T-cell (primary cell): ENCODE data around the gene SRGAP1. TPM values are rescaled to one million over a fixed set of nuclear protein-coding genes. Genes with fewer than 3 reads are reported as not detected.

ENCODE experiments used
- ATAC-seq, 4 experiments: fragments of 200-7000 bp in 3 of 4; fragments of 150-1000 bp in 1 of 4; cut with Tn5 transposase; replicated peaks in 1 of 4; 1 replicate in 3 of 4; 2 replicates in 1 of 4; pipeline ENCODE4 v1.10.0; 2021; ENCODE audit warnings: moderate library complexity in 3 of 4, mild to moderate bottlenecking in 2 of 4, moderate number of reproducible peaks in 1 of 4
- CTCF ChIA-PET, 2 donors: fragments of 300-600 bp; sonication (Branson Sonifier 250); formaldehyde crosslinking; loops; one replicate each; lab custom pipeline; 2022; ENCODE audit warnings: antibody characterized with exemption in 2 of 2; lab: Charles Lee
- POLR2A ChIA-PET, 2 donors: fragments of 300-600 bp; sonication (Branson Sonifier 250); formaldehyde crosslinking; loops; one replicate each; lab custom pipeline; 2022; ENCODE audit warnings: antibody characterized with exemption in 2 of 2; lab: Charles Lee
- DNase-seq, 35 experiments: peaks; one replicate each; pipeline versions ENCODE4 v3.0.0 to v3.0.0-alpha.2; 2013 to 2023
- H3K27ac ChIP-seq: one replicate; pipeline ENCODE4 v1.5.1; 2013; ENCODE audit warnings: low read length
- H3K27me3 ChIP-seq, 2 experiments: replicated peaks in 1 of 2; 1 replicate in 1 of 2; 2 replicates in 1 of 2; pipeline versions ENCODE4 v1.6.1 to v1.7.0; 2013; ENCODE audit warnings: low read length in 1 of 2, mixed read lengths in 1 of 2; ENCODE audit not compliant: control insufficient read depth in 2 of 2, insufficient read depth in 2 of 2; ENCODE audit errors: extremely low read depth in 1 of 2
- H3K36me3 ChIP-seq, 2 donors: 1 replicate in 1 of 2; 2 replicates in 1 of 2; pipeline versions ENCODE4 v1.6.1 to v1.7.0; 2013; ENCODE audit warnings: low read length in 1 of 2; ENCODE audit not compliant: control insufficient read depth in 2 of 2, insufficient read depth in 1 of 2; ENCODE audit errors: extremely low read depth in 1 of 2
- H3K4me1 ChIP-seq, 2 experiments: 1 replicate in 1 of 2; 2 replicates in 1 of 2; pipeline versions ENCODE4 v1.6.1 to v1.7.0; 2013; ENCODE audit warnings: low read length in 2 of 2, mixed read lengths in 1 of 2; ENCODE audit not compliant: insufficient read depth in 2 of 2, control insufficient read depth in 1 of 2; ENCODE audit errors: extremely low read depth in 1 of 2
- H3K4me3 ChIP-seq, 2 donors: 1 replicate in 1 of 2; 2 replicates in 1 of 2; pipeline versions ENCODE4 v1.5.1 to v1.7.0; 2013; ENCODE audit warnings: mild to moderate bottlenecking in 2 of 2, low read length in 1 of 2, moderate library complexity in 1 of 2; ENCODE audit not compliant: control insufficient read depth in 1 of 2; ENCODE audit errors: extremely low read depth in 1 of 2
- H3K9me3 ChIP-seq: 2 replicates; pipeline ENCODE4 v1.7.0; 2013
- H3K27ac Mint-ChIP-seq, 2 donors: one replicate each; pipeline ENCODE4 v1.8.0; 2020 to 2021; ENCODE audit warnings: mild to moderate bottlenecking in 2 of 2, mixed read lengths in 2 of 2
- H3K27me3 Mint-ChIP-seq, 2 donors: one replicate each; pipeline ENCODE4 v1.8.0; 2021 to 2022; ENCODE audit warnings: mixed read lengths in 2 of 2
- H3K36me3 Mint-ChIP-seq: one replicate; pipeline ENCODE4 v1.8.0; 2021; ENCODE audit warnings: mixed read lengths
- H3K4me1 Mint-ChIP-seq, 3 donors: one replicate each; pipeline ENCODE4 v1.8.0; 2020 to 2022; ENCODE audit warnings: mixed read lengths in 3 of 3, mild to moderate bottlenecking in 1 of 3
- H3K4me3 Mint-ChIP-seq, 3 donors: one replicate each; pipeline ENCODE4 v1.8.0; 2020 to 2022; ENCODE audit warnings: mild to moderate bottlenecking in 3 of 3, mixed read lengths in 3 of 3, moderate library complexity in 3 of 3
- H3K9me3 Mint-ChIP-seq, 3 donors: one replicate each; pipeline ENCODE4 v1.8.0; 2020 to 2022; ENCODE audit warnings: mixed read lengths in 3 of 3
- WGBS: methylation state at CpG from one replicate; pipeline ENCODE4 v1.1.5; 2013; ENCODE audit warnings: missing lambda C conversion rate; ENCODE audit not compliant: insufficient coverage; 5-methylcytosine and 5-hydroxymethylcytosine counted together
- total RNA-seq, 35 experiments: library from RNA in 6 of 35; stranded (reverse) in 6 of 35; fragments of 120-200 nt in 1 of 35; gene quantifications; one replicate each; pipeline versions ENCODE4 v1.2.1 to v1.2.4 and lab custom pipeline; 2013 to 2026

The SRGAP1 gene
- total RNA-seq, 5 donors from 2014 or later (not counting 1 experiment from before 2014, with no cell fraction given), result 0.07 to 0.38 (median 0.17) TPM; not detected in 1

GRCh38 chr12:63977441-63977840 lies 132.9 kb downstream of the SRGAP1 start:
- ChIA-PET CTCF (no interaction called here), POLR2A (no interaction called here)
- H3K27me3 Mint-ChIP-seq, result peaks cover 5 to 17% of the 10 kb centered on the region in 2 donors
- ATAC-seq (no peak), DNase-seq (no peak)
- Histone ChIP-seq H3K4me1 (no peaks in the 10 kb centered on the region), H3K27me3 (peaks cover 0 to 7% of the 10 kb centered on the region in 2 experiments), H3K4me3 (no peak overlapping the region), H3K36me3 (no peaks in the 10 kb centered on the region), H3K9me3 (no peaks in the 10 kb centered on the region), H3K27ac (no peak overlapping the region)
- H3K36me3 Mint-ChIP-seq, result no peaks in the 10 kb centered on the region
- H3K4me3 Mint-ChIP-seq, result no peak overlapping the region
- no peaks in the 10 kb centered on the region for H3K4me1 Mint-ChIP-seq
- no peak overlapping the region for H3K27ac Mint-ChIP-seq
- no peaks in the 10 kb centered on the region for H3K9me3 Mint-ChIP-seq
- 17% methylated on average over 1 of the region's 4 CpGs for WGBS

GRCh38 chr12:63978519-63978918 lies 134.0 kb downstream of the SRGAP1 start:
- H3K36me3 ChIP-seq, result no peaks in the 10 kb centered on the region
- no peaks in the 10 kb centered on the region for H3K9me3 ChIP-seq
- peaks cover 0 to 7% of the 10 kb centered on the region in 2 experiments for H3K27me3 ChIP-seq
- ChIA-PET POLR2A (no interaction called here), CTCF (interaction anchor here (0.6 to 0.7 kb wide), 2 partner anchors 16 to 180 kb away, joined by 4 to 10 read pairs; no protein-coding TSS in a partner anchor)
- H3K4me1 ChIP-seq, result no peaks in the 10 kb centered on the region
- H3K9me3 Mint-ChIP-seq, result no peaks in the 10 kb centered on the region
- no peak overlapping the region for H3K4me3 ChIP-seq
- H3K27ac Mint-ChIP-seq, result no peak overlapping the region
- ATAC-seq, result no peak
- no peaks in the 10 kb centered on the region for H3K4me1 Mint-ChIP-seq
- no peak overlapping the region for H3K4me3 Mint-ChIP-seq
- whole genome bisulfite sequencing, result no CpG with 5 or more reads among the region's 1 CpG
- H3K36me3 Mint-ChIP-seq, result no peaks in the 10 kb centered on the region
- peaks cover 5 to 17% of the 10 kb centered on the region in 2 donors for H3K27me3 Mint-ChIP-seq
- H3K27ac ChIP-seq, result no peak overlapping the region
- no peak for DNase-seq

- H3K27ac Mint-ChIP-seq, result no peak overlapping the region
- WGBS, result 83% methylated on average over 1 of the region's 4 CpGs
- no peaks in the 10 kb centered on the region for H3K36me3 Mint-ChIP-seq
- DNase-seq, result no peak
- H3K9me3 Mint-ChIP-seq, result no peaks in the 10 kb centered on the region
- Histone ChIP-seq H3K36me3 (no peaks in the 10 kb centered on the region), H3K4me3 (no peak overlapping the region), H3K27ac (no peak overlapping the region), H3K27me3 (peaks cover 0 to 7% of the 10 kb centered on the region in 2 experiments), H3K4me1 (no peaks in the 10 kb centered on the region), H3K9me3 (no peaks in the 10 kb centered on the region)
- ChIA-PET CTCF (no interaction called here), POLR2A (no interaction called here)
- no peak overlapping the region for H3K4me3 Mint-ChIP-seq
- no peak for ATAC-seq
- no peaks in the 10 kb centered on the region for H3K4me1 Mint-ChIP-seq
- H3K27me3 Mint-ChIP-seq, result peaks cover 5 to 17% of the 10 kb centered on the region in 2 donors
Observed at GRCh38 chr12:63980211-63980610, 135.7 kb downstream of the SRGAP1 start.

- no CpG with 5 or more reads among the region's 2 CpGs for WGBS
- Histone ChIP-seq H3K4me3 (no peak overlapping the region), H3K27me3 (peaks cover 0 to 7% of the 10 kb centered on the region in 2 experiments), H3K27ac (no peak overlapping the region), H3K36me3 (no peaks in the 10 kb centered on the region), H3K9me3 (no peaks in the 10 kb centered on the region), H3K4me1 (no peaks in the 10 kb centered on the region)
- H3K4me3 Mint-ChIP-seq, result no peak overlapping the region
- H3K4me1 Mint-ChIP-seq, result no peaks in the 10 kb centered on the region
- ChIA-PET POLR2A (no interaction called here), CTCF (no interaction called here)
- H3K9me3 Mint-ChIP-seq, result no peaks in the 10 kb centered on the region
- no peak overlapping the region for H3K27ac Mint-ChIP-seq
- no peaks in the 10 kb centered on the region for H3K36me3 Mint-ChIP-seq
- ATAC-seq (no peak), DNase-seq (no peak)
- peaks cover 2 to 13% of the 10 kb centered on the region in 2 donors for H3K27me3 Mint-ChIP-seq
Observed at GRCh38 chr12:63981343-63981742, 136.8 kb downstream of the SRGAP1 start.

GRCh38 chr12:63982604-63983295 lies 138.2 kb downstream of the SRGAP1 start:
- WGBS, result no CpG with 5 or more reads among the region's 4 CpGs
- no peak overlapping the region for H3K4me3 Mint-ChIP-seq
- no peak overlapping the region for H3K27ac Mint-ChIP-seq

GRCh38 chr12:63985456-63985855 lies 141.0 kb downstream of the SRGAP1 start:
- no peaks in the 10 kb centered on the region for H3K36me3 Mint-ChIP-seq
- Histone ChIP-seq H3K27ac (no peak overlapping the region), H3K36me3 (no peaks in the 10 kb centered on the region), H3K27me3 (peaks cover 0 to 3% of the 10 kb centered on the region in 2 experiments), H3K4me1 (no peaks in the 10 kb centered on the region), H3K4me3 (no peak overlapping the region), H3K9me3 (no peaks in the 10 kb centered on the region)
- no peaks in the 10 kb centered on the region for H3K4me1 Mint-ChIP-seq
- ATAC-seq, result no peak
- DNase-seq, result no peak
- CTCF ChIA-PET, result no interaction called here
- POLR2A ChIA-PET, result no interaction called here
- H3K27ac Mint-ChIP-seq, result no peak overlapping the region
- no peaks in the 10 kb centered on the region for H3K9me3 Mint-ChIP-seq
- H3K27me3 Mint-ChIP-seq, result peaks cover 4 to 8% of the 10 kb centered on the region in 2 donors
- no peak overlapping the region for H3K4me3 Mint-ChIP-seq

More at GRCh38 chr12:63982604-63983295, 138.2 kb downstream of the SRGAP1 start:
- DNase-seq, result no peak
- Histone ChIP-seq H3K4me1 (no peaks in the 10 kb centered on the region), H3K9me3 (no peaks in the 10 kb centered on the region), H3K4me3 (no peak overlapping the region), H3K27me3 (peaks cover 0 to 7% of the 10 kb centered on the region in 2 experiments), H3K27ac (no peak overlapping the region), H3K36me3 (no peaks in the 10 kb centered on the region)
- Mint-ChIP-seq H3K36me3 (no peaks in the 10 kb centered on the region), H3K9me3 (no peaks in the 10 kb centered on the region), H3K4me1 (no peaks in the 10 kb centered on the region), H3K27me3 (peaks cover 4 to 13% of the 10 kb centered on the region in 2 donors)
- CTCF ChIA-PET, result no interaction called here
- no peak for ATAC-seq
- POLR2A ChIA-PET, result no interaction called here
